Type B pancreatic cell (in vitro differentiated cells): ENCODE measurements around the gene PAX9. TPM values are rescaled to one million over a fixed set of nuclear protein-coding genes. Genes with fewer than 3 reads are reported as not detected.

ENCODE experiments used
- DNase-seq: peaks from one replicate; pipeline ENCODE4 v3.0.0; 2021; ENCODE audit warnings: mixed read lengths; ENCODE audit not compliant: unreplicated experiment; ENCODE audit errors: extremely low spot score
- H3K27ac Mint-ChIP-seq: 2 replicates; pipeline ENCODE4 v1.8.0; 2021; ENCODE audit warnings: mild to moderate bottlenecking, mixed read lengths
- H3K27me3 Mint-ChIP-seq: 2 replicates; pipeline ENCODE4 v1.8.0; 2021; ENCODE audit warnings: mixed read lengths
- H3K36me3 Mint-ChIP-seq: 2 replicates; pipeline ENCODE4 v1.8.0; 2021; ENCODE audit warnings: mixed read lengths
- H3K4me1 Mint-ChIP-seq: one replicate; pipeline ENCODE4 v1.8.0; 2021; ENCODE audit warnings: mixed read lengths; ENCODE audit not compliant: unreplicated experiment
- H3K4me3 Mint-ChIP-seq: 2 replicates; pipeline ENCODE4 v1.8.0; 2021; ENCODE audit warnings: mild to moderate bottlenecking, mixed read lengths
- H3K9me3 Mint-ChIP-seq: 2 replicates; pipeline ENCODE4 v1.8.0; 2021; ENCODE audit warnings: mixed read lengths
- CTCF ChIP-seq: fragments of 200-600 bp; sonication (generic); conservative IDR thresholded peaks from 2 replicates; pipeline ENCODE4 v1.5.0; 2021; ENCODE audit warnings: antibody characterized with exemption, mild to moderate bottlenecking
- total RNA-seq: library from RNA; stranded (reverse); gene quantifications from 2 replicates; pipeline ENCODE4 v1.2.1, GENCODE V29; 2021; ENCODE audit warnings: low replicate concordance

Gene PAX9
- total RNA-seq, 1 donor from 2014 or later = 5.6 TPM

- H3K4me3 Mint-ChIP-seq = peak overlapping the region; percentile 22
- peaks cover 9% of the 10 kb centered on the region for H3K4me1 Mint-ChIP-seq
- H3K27ac Mint-ChIP-seq = no peak overlapping the region
- H3K27me3 Mint-ChIP-seq = peaks cover 100% of the 10 kb centered on the region
- no peak for TF ChIP-seq CTCF
- H3K9me3 Mint-ChIP-seq = no peaks in the 10 kb centered on the region
- no peak for DNase-seq
- H3K36me3 Mint-ChIP-seq = no peaks in the 10 kb centered on the region
Measured at GRCh38 chr14:36653962-36654793, 7.5 kb upstream of the PAX9 start.

GRCh38 chr14:36654794-36655381 lies 6.8 kb upstream of the PAX9 start:
- H3K9me3 Mint-ChIP-seq = no peaks in the 10 kb centered on the region
- H3K36me3 Mint-ChIP-seq = no peaks in the 10 kb centered on the region
- peak overlapping the region; percentile 22 for H3K4me3 Mint-ChIP-seq
- peaks cover 11% of the 10 kb centered on the region for H3K4me1 Mint-ChIP-seq
- H3K27ac Mint-ChIP-seq = no peak overlapping the region
- DNase-seq = no peak
- peaks cover 100% of the 10 kb centered on the region for H3K27me3 Mint-ChIP-seq
- no peak for TF ChIP-seq CTCF

- no peaks in the 10 kb centered on the region for H3K36me3 Mint-ChIP-seq
- peak overlapping the region; percentile 82 for H3K4me3 Mint-ChIP-seq
- TF ChIP-seq CTCF = no peak
- DNase-seq = no peak
- H3K9me3 Mint-ChIP-seq = no peaks in the 10 kb centered on the region
- peaks cover 11% of the 10 kb centered on the region for H3K4me1 Mint-ChIP-seq
- no peak overlapping the region for H3K27ac Mint-ChIP-seq
- peaks cover 100% of the 10 kb centered on the region for H3K27me3 Mint-ChIP-seq
Measured at GRCh38 chr14:36655571-36655962, 6.1 kb upstream of the PAX9 start.

- Mint-ChIP-seq H3K27ac (no peak overlapping the region), H3K4me3 (peak overlapping the region; percentile 82), H3K4me1 (peaks cover 11% of the 10 kb centered on the region), H3K36me3 (no peaks in the 10 kb centered on the region), H3K27me3 (peaks cover 100% of the 10 kb centered on the region), H3K9me3 (no peaks in the 10 kb centered on the region)
- peak; percentile 84 for TF ChIP-seq CTCF
- DNase-seq = peak; percentile 73
Measured at GRCh38 chr14:36655963-36656686, 5.5 kb upstream of the PAX9 start.

GRCh38 chr14:36656687-36657398 lies 4.8 kb upstream of the PAX9 start:
- Mint-ChIP-seq H3K9me3 (no peaks in the 10 kb centered on the region), H3K4me1 (peaks cover 16% of the 10 kb centered on the region), H3K27me3 (peaks cover 100% of the 10 kb centered on the region), H3K27ac (no peak overlapping the region), H3K4me3 (peak overlapping the region; percentile 82), H3K36me3 (no peaks in the 10 kb centered on the region)
- no peak for TF ChIP-seq CTCF
- DNase-seq = no peak
